PFSK-1 (cell line): ENCODE data around the gene TAGLN3.

Source experiments
- FOXP2 ChIP-seq: optimal IDR thresholded peaks from 2 replicates; pipeline ENCODE3; 2011; ENCODE audit warnings: borderline replicate concordance, control low read depth, inconsistent platforms; ENCODE audit not compliant: insufficient read depth; ENCODE audit errors: extremely low read length, extremely low read depth
- POLR2AphosphoS5 ChIP-seq: IDR thresholded peaks from 2 replicates; pipeline ENCODE4 v1.6.1; 2012; ENCODE audit warnings: low read depth, mild to moderate bottlenecking, control low read depth, low read length, moderate library complexity
- SIN3A ChIP-seq: IDR thresholded peaks from 2 replicates; pipeline ENCODE4 v1.6.1; 2012; ENCODE audit warnings: mild to moderate bottlenecking, low read length, moderate library complexity, borderline replicate concordance; ENCODE audit not compliant: insufficient read depth
- TAF1 ChIP-seq: IDR thresholded peaks from 2 replicates; pipeline ENCODE4 v1.6.1; 2012; ENCODE audit warnings: low read length, control low read depth, borderline replicate concordance; ENCODE audit not compliant: insufficient read depth
- TF ChIP-seq, protein P1 (sequence below), 2 experiments: IDR thresholded peaks; 2 replicates each; pipeline versions ENCODE4 v1.6.1 to v1.8.0; 2011 to 2012; ENCODE audit warnings: low read depth in 2 of 2, low read length in 2 of 2, control low read depth in 1 of 2, inconsistent platforms in 1 of 2, mild to moderate bottlenecking in 1 of 2, moderate library complexity in 1 of 2; ENCODE audit not compliant: insufficient read depth in 1 of 2

Gene TAGLN3

DNA sequence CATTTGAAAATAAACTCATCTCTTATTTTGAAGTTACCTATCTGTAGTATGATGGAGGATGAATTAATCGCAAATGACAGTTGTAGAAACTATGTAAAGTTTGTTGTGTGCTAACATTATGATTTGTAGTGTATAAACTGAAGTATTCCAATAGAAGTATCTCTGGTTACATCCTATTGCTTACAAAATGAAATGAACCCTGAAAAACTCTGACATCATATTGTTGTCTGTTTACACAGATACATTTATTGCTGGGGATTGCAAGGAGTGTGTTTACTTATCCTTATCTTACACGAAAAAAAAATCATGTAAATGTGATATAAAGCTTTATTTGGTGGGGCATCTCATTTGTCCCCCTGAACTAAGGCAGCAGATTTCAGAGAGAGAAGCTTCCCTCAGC is 22.5 kb upstream of the TAGLN3 start:
- TF ChIP-seq TAF1 = no peak
- TF ChIP-seq SIN3A = no peak
- TF ChIP-seq POLR2AphosphoS5 = no peak
- no peak for TF ChIP-seq FOXP2
- TF ChIP-seq, protein P1, sequence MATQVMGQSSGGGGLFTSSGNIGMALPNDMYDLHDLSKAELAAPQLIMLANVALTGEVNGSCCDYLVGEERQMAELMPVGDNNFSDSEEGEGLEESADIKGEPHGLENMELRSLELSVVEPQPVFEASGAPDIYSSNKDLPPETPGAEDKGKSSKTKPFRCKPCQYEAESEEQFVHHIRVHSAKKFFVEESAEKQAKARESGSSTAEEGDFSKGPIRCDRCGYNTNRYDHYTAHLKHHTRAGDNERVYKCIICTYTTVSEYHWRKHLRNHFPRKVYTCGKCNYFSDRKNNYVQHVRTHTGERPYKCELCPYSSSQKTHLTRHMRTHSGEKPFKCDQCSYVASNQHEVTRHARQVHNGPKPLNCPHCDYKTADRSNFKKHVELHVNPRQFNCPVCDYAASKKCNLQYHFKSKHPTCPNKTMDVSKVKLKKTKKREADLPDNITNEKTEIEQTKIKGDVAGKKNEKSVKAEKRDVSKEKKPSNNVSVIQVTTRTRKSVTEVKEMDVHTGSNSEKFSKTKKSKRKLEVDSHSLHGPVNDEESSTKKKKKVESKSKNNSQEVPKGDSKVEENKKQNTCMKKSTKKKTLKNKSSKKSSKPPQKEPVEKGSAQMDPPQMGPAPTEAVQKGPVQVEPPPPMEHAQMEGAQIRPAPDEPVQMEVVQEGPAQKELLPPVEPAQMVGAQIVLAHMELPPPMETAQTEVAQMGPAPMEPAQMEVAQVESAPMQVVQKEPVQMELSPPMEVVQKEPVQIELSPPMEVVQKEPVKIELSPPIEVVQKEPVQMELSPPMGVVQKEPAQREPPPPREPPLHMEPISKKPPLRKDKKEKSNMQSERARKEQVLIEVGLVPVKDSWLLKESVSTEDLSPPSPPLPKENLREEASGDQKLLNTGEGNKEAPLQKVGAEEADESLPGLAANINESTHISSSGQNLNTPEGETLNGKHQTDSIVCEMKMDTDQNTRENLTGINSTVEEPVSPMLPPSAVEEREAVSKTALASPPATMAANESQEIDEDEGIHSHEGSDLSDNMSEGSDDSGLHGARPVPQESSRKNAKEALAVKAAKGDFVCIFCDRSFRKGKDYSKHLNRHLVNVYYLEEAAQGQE (IDR thresholded peaks at IDR 0.05; ENCODE audit: insufficient read depth in 1 of 2, low read depth in 2 of 2, low read length in 2 of 2) = no peak

DNA sequence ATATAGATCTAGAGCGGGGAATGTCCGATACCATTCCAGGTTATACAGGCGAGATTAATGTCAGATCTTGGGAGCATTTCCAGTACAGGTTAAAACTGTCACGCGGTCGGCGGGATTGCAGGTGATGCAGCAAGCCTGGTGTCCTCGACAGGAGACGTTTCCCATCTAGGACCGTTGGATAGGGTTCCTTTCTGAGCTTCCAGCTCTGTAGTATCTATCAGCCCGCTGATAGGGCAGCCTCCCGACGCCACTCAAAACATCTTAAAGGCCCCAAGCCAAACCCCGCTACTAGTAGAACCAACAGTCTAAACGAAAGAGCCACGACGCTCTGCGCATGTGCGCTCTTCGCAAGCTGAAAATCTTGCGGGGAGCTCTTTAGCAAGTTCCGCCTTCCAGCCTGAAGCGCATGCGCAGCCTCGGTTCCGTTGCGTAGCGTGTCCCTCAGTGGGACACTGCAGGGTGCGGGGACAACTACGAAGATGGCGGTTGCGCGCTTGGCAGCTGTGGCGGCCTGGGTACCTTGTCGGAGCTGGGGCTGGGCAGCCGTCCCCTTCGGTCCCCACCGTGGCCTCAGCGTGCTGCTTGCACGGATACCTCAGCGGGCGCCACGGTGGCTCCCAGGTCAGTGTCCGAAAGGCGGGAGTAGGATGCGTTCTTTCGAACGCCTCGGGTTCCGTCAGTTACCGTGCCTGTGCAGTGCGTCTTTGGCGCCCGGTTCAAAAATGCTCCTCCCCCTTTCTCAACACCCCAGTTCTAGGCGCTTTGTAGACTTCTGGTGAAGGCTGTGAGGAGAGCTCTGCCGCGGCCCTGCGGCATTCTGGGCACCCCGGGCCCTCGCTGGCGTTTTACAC is 19.9 kb upstream of the TAGLN3 start, which contains the start of gene ABHD10:
Gene ABHD10 (plus strand): TSS at position 444 of the 851 bp plus-strand sequence. CDS start 36 bp downstream, at position 480.
- TF ChIP-seq TAF1 (peak; percentile 68; the same call in 1 of the 2 replicates), FOXP2 (peak; percentile 72), SIN3A (no peak), POLR2AphosphoS5 (peak; percentile 89)
- TF ChIP-seq, protein P1 (IDR thresholded peaks at IDR 0.05; ENCODE audit: insufficient read depth in 1 of 2, low read depth in 2 of 2, low read length in 2 of 2) = no peak

DNA sequence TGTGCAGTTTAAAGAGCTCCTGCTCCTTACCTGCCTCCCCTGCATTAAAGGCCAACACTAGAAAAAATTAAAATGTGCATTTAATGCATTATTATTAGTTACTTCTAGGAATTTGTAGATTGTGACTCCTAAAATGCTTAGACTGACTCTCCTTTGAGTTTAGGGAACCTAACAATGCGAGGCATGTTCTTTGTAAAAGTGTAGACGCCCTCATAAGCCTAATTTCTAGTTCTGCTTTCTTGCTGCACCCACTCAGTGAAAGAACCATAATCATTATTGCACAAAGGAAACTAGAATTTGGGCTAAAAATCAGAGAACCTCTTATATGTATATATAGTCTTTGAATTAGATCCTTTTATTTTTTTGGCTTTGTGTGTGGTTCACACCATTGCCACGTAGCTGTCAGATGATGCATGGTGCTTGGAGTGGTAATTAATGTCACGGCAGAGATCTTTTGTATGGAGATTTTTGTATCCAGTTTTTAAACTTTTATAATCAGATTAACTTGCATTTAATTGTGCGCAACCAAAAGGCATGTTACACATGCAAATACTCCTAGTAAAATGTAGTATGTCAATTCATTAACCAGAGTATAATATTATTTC is 19.2 kb upstream of the TAGLN3 start:
- TF ChIP-seq TAF1 = no peak
- TF ChIP-seq, protein P1 (IDR thresholded peaks at IDR 0.05; ENCODE audit: insufficient read depth in 1 of 2, low read depth in 2 of 2, low read length in 2 of 2) = no peak
- no peak for TF ChIP-seq POLR2AphosphoS5
- no peak for TF ChIP-seq FOXP2
- TF ChIP-seq SIN3A = no peak

DNA sequence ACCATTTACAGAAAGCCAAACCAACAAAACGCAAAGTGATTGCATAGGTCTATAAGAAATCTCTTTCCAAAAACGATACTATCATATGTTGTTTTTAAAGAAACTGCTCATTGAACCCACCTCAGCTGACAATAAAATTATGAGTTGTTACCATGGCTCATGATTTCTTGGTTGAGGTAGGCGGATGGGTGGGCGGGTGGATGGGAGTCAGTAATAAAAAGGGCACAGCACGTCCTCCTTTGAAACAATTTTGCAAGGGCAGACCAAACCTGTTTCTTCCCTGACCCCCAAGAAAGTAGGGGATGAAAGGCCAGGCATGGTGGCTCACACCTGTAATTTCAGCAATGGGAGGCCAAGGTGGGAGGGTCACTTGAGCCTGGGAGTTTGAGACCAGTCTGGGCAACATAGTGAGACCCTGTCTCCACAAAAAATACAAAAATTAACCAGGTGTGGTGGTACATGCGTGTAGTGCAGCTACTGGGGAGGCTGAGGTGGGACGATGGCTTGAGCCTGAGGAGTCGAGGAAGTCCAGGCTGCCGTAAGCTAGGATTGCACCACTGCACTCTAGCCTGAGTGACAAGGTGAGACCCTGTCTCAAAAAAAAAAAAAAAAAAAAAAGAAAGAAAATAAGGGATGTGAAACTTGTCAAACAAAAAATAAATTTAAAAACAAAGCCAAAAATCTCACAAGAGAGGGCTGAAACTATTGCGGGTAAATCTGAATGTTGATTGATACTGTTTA is 17.8 kb upstream of the TAGLN3 start:
- TF ChIP-seq SIN3A (no peak), TAF1 (no peak), FOXP2 (no peak), POLR2AphosphoS5 (no peak)
- TF ChIP-seq, protein P1 (IDR thresholded peaks at IDR 0.05; ENCODE audit: insufficient read depth in 1 of 2, low read depth in 2 of 2, low read length in 2 of 2) = no peak
